ENCODE results near the gene GCLC. TPM values are rescaled to one million over a fixed set of nuclear protein-coding genes. Genes with fewer than 3 reads are reported as not detected.

GCLC gene
- total and polyA plus RNA-seq, 9 of the 15 experiments (the other 6 are each of a cell fraction or from before 2014, with no cell fraction given) = 3.9 to 20.0 (median 9.4) TPM

DNA sequence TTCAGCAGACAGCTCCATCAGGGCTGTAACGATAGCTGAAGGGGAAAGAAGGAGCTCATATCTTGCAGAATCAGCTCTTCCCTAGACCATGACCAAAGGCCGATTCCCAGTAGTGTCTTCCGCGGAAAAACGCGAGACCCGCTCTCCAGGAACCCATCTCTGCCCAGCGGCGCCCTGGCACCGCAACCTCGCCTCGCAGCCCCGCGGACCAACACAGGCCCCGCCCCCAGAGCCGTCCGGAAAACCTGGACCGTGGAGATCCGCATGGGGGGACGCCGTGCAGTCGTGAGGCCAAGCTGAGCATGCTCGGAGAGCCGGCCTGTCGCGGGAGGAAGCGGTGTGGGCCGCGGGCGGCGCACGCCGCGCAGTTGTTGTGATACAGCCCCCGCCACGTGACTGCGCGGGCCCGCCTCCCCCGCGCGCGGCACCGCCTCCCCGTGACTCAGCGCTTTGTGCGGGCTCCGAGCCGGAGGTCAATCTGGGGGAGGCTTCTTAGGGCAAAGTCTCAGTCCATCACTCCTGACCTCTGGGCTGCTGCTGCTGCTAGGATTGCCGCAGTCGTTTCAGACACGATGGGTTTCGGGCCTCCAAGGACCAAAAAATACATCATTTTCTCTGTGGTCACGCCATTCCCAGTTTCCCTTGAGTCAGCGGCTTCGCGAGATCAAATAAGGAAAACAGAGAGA, 3.1 kb upstream of the GCLC start (continued):
- TF ChIP-seq, protein P1, sequence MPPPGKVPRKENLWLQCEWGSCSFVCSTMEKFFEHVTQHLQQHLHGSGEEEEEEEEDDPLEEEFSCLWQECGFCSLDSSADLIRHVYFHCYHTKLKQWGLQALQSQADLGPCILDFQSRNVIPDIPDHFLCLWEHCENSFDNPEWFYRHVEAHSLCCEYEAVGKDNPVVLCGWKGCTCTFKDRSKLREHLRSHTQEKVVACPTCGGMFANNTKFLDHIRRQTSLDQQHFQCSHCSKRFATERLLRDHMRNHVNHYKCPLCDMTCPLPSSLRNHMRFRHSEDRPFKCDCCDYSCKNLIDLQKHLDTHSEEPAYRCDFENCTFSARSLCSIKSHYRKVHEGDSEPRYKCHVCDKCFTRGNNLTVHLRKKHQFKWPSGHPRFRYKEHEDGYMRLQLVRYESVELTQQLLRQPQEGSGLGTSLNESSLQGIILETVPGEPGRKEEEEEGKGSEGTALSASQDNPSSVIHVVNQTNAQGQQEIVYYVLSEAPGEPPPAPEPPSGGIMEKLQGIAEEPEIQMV (tag; conservative IDR thresholded peaks at IDR 0.05; ENCODE audit: low read depth) = no peak
- TF ChIP-seq CBFA2T2 (conservative IDR thresholded peaks at IDR 0.05) = peak; percentile 81
- TF ChIP-seq CHD4 (IDR thresholded peaks at IDR 0.05; ENCODE audit: insufficient read depth, insufficient replicate concordance, low read depth, low read length, poor library complexity, severe bottlenecking) = no peak
- TF ChIP-seq, protein P2, sequence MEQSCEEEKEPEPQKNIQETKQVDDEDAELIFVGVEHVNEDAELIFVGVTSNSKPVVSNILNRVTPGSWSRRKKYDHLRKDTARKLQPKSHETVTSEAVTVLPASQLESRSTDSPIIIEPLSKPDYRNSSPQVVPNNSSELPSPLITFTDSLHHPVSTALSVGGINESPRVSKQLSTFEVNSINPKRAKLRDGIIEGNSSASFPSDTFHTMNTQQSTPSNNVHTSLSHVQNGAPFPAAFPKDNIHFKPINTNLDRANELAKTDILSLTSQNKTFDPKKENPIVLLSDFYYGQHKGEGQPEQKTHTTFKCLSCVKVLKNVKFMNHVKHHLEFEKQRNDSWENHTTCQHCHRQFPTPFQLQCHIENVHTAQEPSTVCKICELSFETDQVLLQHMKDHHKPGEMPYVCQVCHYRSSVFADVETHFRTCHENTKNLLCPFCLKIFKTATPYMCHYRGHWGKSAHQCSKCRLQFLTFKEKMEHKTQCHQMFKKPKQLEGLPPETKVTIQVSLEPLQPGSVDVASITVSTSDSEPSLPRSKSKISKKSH (CRISPR knock-in tag; IDR thresholded peaks at IDR 0.05) = no peak
- TF ChIP-seq TAF15 (IDR thresholded peaks at IDR 0.05; ENCODE audit: low read depth, low read length) = no peak
- TF ChIP-seq ID3 (CRISPR knock-in tag; IDR thresholded peaks at IDR 0.05) = no peak
- peak; percentile 39; the same call in 1 of the 2 replicates for TF ChIP-seq ID3 (tag; IDR thresholded peaks at IDR 0.05)
- TF ChIP-seq ZNF444 (CRISPR knock-in tag; IDR thresholded peaks at IDR 0.05) = no peak
- no peak for TF ChIP-seq ETS2 (tag; IDR thresholded peaks at IDR 0.05; ENCODE audit: borderline replicate concordance, poor library complexity, severe bottlenecking)
- peak; percentile 78 for TF ChIP-seq ZFX (CRISPR knock-in tag; IDR thresholded peaks at IDR 0.05)
- TF ChIP-seq ZNF717 (CRISPR knock-in tag; IDR thresholded peaks at IDR 0.05) = no peak
- TF ChIP-seq TRIM28 (IDR thresholded peaks at IDR 0.05) = 0 out of 2 replicates have a peak, but pooled peaks have one; percentile 14
- TF ChIP-seq TOE1 (IDR thresholded peaks at IDR 0.05; ENCODE audit: borderline replicate concordance) = peak; percentile 96
- TF ChIP-seq TOE1 (CRISPR knock-in tag; IDR thresholded peaks at IDR 0.05; ENCODE audit: borderline replicate concordance, low read depth) = no peak
- TF ChIP-seq USF1 (CRISPR knock-in tag; IDR thresholded peaks at IDR 0.05) = peak; percentile 100
- no peak for TF ChIP-seq GTF2E2 (tag; IDR thresholded peaks at IDR 0.05)
- TF ChIP-seq POLR3G (IDR thresholded peaks at IDR 0.05; ENCODE audit: extremely low read depth, insufficient read length, insufficient replicate concordance) = no peak
- no peak for TF ChIP-seq ZEB2 (IDR thresholded peaks at IDR 0.05)
- no peak for TF ChIP-seq SP2 (IDR thresholded peaks at IDR 0.05; ENCODE audit: extremely low read depth, low read depth, low read length, poor library complexity, severe bottlenecking)
- no peak for TF ChIP-seq MTA2 (IDR thresholded peaks at IDR 0.05; ENCODE audit: low read depth)
- TF ChIP-seq ZC3H4 (CRISPR knock-in tag; IDR thresholded peaks at IDR 0.05; ENCODE audit: borderline replicate concordance) = no peak
- no peak for TF ChIP-seq GATA2 (CRISPR knock-in tag; IDR thresholded peaks at IDR 0.05)
- TF ChIP-seq POLR2AphosphoS2 (IDR thresholded peaks at IDR 0.05; ENCODE audit: low read length) = no peak
- TF ChIP-seq NONO (IDR thresholded peaks at IDR 0.05; ENCODE audit: low read depth in 2 of 2, low read length in 1 of 2) = peak in 1 of 2 experiments; percentile 83; a peak in 2 of 4 replicates

All from K562 (cell line).